Smooth muscle cell (in vitro differentiated cells): Measurements from ENCODE around the gene COBL. TPM values are rescaled to one million over a fixed set of nuclear protein-coding genes. Genes with fewer than 3 reads are reported as not detected.

Source experiments
- DNase-seq: peaks from one replicate; lab custom pipeline; 2025; ENCODE audit not compliant: unreplicated experiment; lab: John Stamatoyannopoulos, UW
- H2AFZ ChIP-seq: fragments of 200-600 bp; sonication (generic); 2 replicates; pipeline ENCODE4 v1.6.0; 2016; ENCODE audit warnings: antibody characterized with exemption, low read depth, mild to moderate bottlenecking
- H3F3A ChIP-seq: fragments of 200-600 bp; sonication (generic); 2 replicates; pipeline ENCODE4 v1.6.0; 2017; ENCODE audit warnings: antibody characterized with exemption, low read depth
- H3K27ac ChIP-seq: fragments of 200-600 bp; sonication (generic); 2 replicates; pipeline ENCODE4 v1.5.1; 2016; ENCODE audit warnings: low read depth, mild to moderate bottlenecking
- H3K27me3 ChIP-seq: fragments of 200-600 bp; sonication (generic); 2 replicates; pipeline ENCODE4 v1.6.1; 2016; ENCODE audit warnings: low read depth, mild to moderate bottlenecking
- H3K36me3 ChIP-seq: fragments of 200-600 bp; sonication (generic); 2 replicates; pipeline ENCODE4 v1.5.1; 2016; ENCODE audit warnings: low read depth
- H3K4me1 ChIP-seq: fragments of 200-600 bp; sonication (generic); 2 replicates; pipeline ENCODE4 v1.5.1; 2016; ENCODE audit warnings: low read depth
- H3K4me2 ChIP-seq: fragments of 200-600 bp; sonication (generic); 2 replicates; pipeline ENCODE4 v1.6.0; 2016; ENCODE audit warnings: mild to moderate bottlenecking
- H3K4me3 ChIP-seq: fragments of 200-600 bp; sonication (generic); 2 replicates; pipeline ENCODE4 v1.5.1; 2016; ENCODE audit warnings: mild to moderate bottlenecking
- H3K79me2 ChIP-seq: fragments of 200-600 bp; sonication (generic); 2 replicates; pipeline ENCODE4 v1.6.0; 2016; ENCODE audit warnings: low read depth, mild to moderate bottlenecking
- H3K9ac ChIP-seq: fragments of 200-600 bp; sonication (generic); 2 replicates; pipeline ENCODE4 v1.6.0; 2016; ENCODE audit warnings: low read depth
- H3K9me3 ChIP-seq: fragments of 200-600 bp; sonication (generic); replicated peaks from 2 replicates; pipeline ENCODE4 v1.5.1; 2016; ENCODE audit warnings: low read depth
- H4K20me1 ChIP-seq: fragments of 200-600 bp; sonication (generic); 2 replicates; pipeline ENCODE4 v1.6.0; 2016; ENCODE audit warnings: low read depth
- WGBS: methylation state at CpG from one replicate; pipeline ENCODE4 v1.1.7; 2016; ENCODE audit warnings: low lambda C conversion rate; 5-methylcytosine and 5-hydroxymethylcytosine counted together
- polyA plus RNA-seq: library from polyadenylated mRNA; unstranded; fragments of >200 nt; fragmentation: Nextera tagmentation; extraction: Ambion mirVana; gene quantifications from 2 replicates; pipeline ENCODE4 v1.2.1, GENCODE V29; 2016
- total RNA-seq: library from RNA; depleted of rRNA; stranded (reverse); fragments of >200 nt; gene quantifications from 2 replicates; pipeline ENCODE4 v1.2.3, GENCODE V29; 2014
- TF ChIP-seq, protein P1 (sequence below): fragments of 200-600 bp; sonication (generic); IDR thresholded peaks from 2 replicates; pipeline ENCODE4 v1.5.1; 2017; ENCODE audit warnings: borderline replicate concordance, mild to moderate bottlenecking, antibody characterized with exemption; ENCODE audit not compliant: insufficient read depth, poor library complexity, severe bottlenecking

The COBL gene
- total and polyA plus RNA-seq, 2 experiments from 2014 or later = 0.47 to 2.8 TPM

DNA sequence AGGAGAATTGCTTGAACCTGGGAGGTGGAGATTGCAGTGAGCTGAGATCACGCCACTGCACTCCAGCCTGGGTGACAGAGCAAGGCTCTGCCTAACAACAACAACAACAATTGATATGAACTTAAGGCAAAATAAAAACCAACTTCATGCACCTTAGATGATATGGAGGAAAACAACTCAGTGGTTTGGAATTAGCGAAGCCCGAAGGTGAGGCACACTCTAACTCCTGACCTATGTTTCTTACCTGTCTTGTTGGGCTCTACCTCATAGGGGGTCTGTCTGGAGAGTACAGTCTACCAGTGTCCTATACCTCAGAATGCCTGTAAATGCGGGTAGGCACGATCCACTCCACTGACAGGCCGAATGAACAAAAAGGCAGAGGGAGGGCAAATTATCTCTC is 24.3 kb upstream of the COBL start:
- H3K27ac ChIP-seq = no peak overlapping the region
- no peak for DNase-seq
- TF ChIP-seq, protein P1, sequence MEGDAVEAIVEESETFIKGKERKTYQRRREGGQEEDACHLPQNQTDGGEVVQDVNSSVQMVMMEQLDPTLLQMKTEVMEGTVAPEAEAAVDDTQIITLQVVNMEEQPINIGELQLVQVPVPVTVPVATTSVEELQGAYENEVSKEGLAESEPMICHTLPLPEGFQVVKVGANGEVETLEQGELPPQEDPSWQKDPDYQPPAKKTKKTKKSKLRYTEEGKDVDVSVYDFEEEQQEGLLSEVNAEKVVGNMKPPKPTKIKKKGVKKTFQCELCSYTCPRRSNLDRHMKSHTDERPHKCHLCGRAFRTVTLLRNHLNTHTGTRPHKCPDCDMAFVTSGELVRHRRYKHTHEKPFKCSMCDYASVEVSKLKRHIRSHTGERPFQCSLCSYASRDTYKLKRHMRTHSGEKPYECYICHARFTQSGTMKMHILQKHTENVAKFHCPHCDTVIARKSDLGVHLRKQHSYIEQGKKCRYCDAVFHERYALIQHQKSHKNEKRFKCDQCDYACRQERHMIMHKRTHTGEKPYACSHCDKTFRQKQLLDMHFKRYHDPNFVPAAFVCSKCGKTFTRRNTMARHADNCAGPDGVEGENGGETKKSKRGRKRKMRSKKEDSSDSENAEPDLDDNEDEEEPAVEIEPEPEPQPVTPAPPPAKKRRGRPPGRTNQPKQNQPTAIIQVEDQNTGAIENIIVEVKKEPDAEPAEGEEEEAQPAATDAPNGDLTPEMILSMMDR = no peak

DNA sequence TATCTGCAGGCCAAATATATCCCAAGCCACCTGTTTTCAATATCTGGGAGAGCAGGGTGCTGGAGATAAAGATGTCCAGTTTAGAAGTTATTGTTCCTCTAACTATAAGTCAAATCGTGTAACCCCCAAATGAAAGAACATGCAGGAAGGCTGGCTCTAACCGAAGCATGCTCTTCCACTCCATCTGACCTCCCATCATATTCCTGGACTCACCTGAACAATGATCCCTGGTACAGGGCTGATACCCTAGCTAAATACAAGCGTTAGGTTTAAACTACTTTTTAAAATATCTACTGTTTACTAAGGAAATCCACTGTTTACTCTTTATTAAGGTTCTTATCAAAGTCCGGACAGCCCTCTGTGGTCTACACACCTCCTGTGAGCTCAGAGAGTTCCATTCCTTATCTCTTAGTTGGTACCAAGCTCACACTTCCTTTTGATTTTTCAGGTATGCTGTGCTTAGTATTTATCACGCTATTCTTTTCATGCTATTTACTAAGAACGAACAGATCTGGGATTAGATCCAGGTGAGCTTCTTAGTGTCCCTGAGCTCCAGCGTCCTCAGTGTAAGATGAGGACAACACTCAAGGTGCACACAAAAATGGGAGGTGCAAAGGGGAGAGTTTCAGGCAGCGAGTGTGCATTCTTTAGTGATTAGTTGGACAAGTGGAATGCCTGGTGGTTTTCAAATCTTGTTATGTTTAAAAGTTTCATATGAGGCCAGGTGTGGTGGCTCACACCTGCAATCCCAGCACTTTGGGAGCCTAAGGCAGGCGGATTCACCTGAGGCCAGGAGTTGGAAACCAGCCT is 23.6 kb upstream of the COBL start:
- H4K20me1 ChIP-seq = no peaks in the 10 kb centered on the region
- H3K79me2 ChIP-seq = no peaks in the 10 kb centered on the region
- WGBS = 83% methylated on average over 9 of the region's 9 CpGs
- no peak overlapping the region for H3K4me2 ChIP-seq
- no peaks in the 10 kb centered on the region for H3F3A ChIP-seq
- DNase-seq = no peak
- no peaks in the 10 kb centered on the region for H3K9me3 ChIP-seq
- H3K9ac ChIP-seq = no peak overlapping the region
- H3K4me3 ChIP-seq = no peak overlapping the region
- TF ChIP-seq, protein P1 = no peak
- no peaks in the 10 kb centered on the region for H3K4me1 ChIP-seq
- H2AFZ ChIP-seq = no peak overlapping the region
- H3K27me3 ChIP-seq = no peaks in the 10 kb centered on the region
- H3K27ac ChIP-seq = no peak overlapping the region
- H3K36me3 ChIP-seq = no peaks in the 10 kb centered on the region

More for the DNA sequence above, 24.3 kb upstream of the COBL start:
- Histone ChIP-seq H3K4me2 (no peak overlapping the region), H3K9ac (no peak overlapping the region), H3F3A (no peaks in the 10 kb centered on the region), H4K20me1 (no peaks in the 10 kb centered on the region), H3K27me3 (peaks cover 4% of the 10 kb centered on the region), H3K79me2 (no peaks in the 10 kb centered on the region), H3K36me3 (no peaks in the 10 kb centered on the region), H3K9me3 (no peaks in the 10 kb centered on the region), H3K4me1 (no peaks in the 10 kb centered on the region), H2AFZ (no peak overlapping the region), H3K4me3 (no peak overlapping the region)
- 94% methylated on average over 6 of the region's 6 CpGs for WGBS

- 88% methylated on average over 2 of the region's 2 CpGs for WGBS
- no peak overlapping the region for H3K4me2 ChIP-seq
- H3F3A ChIP-seq = no peaks in the 10 kb centered on the region
- TF ChIP-seq, protein P1 = no peak
- H3K4me3 ChIP-seq = no peak overlapping the region
- no peaks in the 10 kb centered on the region for H3K36me3 ChIP-seq
- H3K27ac ChIP-seq = no peak overlapping the region
- H3K79me2 ChIP-seq = no peaks in the 10 kb centered on the region
- no peaks in the 10 kb centered on the region for H4K20me1 ChIP-seq
- H3K4me1 ChIP-seq = no peaks in the 10 kb centered on the region
- H2AFZ ChIP-seq = no peak overlapping the region
- no peak for DNase-seq
- no peaks in the 10 kb centered on the region for H3K27me3 ChIP-seq
- no peaks in the 10 kb centered on the region for H3K9me3 ChIP-seq
- no peak overlapping the region for H3K9ac ChIP-seq
Measured at GRCh38 chr7:51335057-51335456, 18.4 kb upstream of the COBL start.
